ENCODE data around the gene GALR3. TPM values are rescaled to one million over a fixed set of nuclear protein-coding genes. Genes with fewer than 3 reads are reported as not detected.

The GALR3 gene
- total and polyA plus RNA-seq, 2 experiments from 2014 or later: 1.0 TPM; not detected in 1

DNA sequence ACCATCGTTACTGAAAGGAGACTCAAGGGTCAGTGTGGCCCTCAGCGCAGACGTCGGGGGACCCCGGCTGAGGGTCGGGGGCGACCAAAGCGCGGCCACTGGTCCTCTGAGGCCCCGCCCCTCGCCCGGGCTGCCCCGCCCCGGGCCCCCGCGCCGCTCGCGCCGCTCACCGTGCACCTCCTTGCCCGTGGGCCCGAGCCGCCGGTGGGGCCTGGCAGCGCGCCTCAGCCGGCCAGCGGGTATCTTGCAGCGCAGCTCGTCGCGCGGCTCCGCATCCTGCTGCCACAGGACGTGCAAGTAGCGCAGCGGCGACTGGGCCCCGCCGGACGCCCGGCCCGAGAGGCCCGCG, 20.5 kb downstream of the GALR3 start:
- H3K27ac ChIP-seq: peak overlapping the region; percentile 80
- peak overlapping the region; percentile 67 for H3K4me3 ChIP-seq
- DNase-seq (ENCODE audit: low read depth in 1 of 2, low spot score in 1 of 2): peak in 1 of 2 donors; percentile 52
- peaks cover 7% of the 10 kb centered on the region for H3K4me1 ChIP-seq (ENCODE audit: low read depth)
- H3K36me3 ChIP-seq: peaks cover 3% of the 10 kb centered on the region
- TF ChIP-seq, protein P1, sequence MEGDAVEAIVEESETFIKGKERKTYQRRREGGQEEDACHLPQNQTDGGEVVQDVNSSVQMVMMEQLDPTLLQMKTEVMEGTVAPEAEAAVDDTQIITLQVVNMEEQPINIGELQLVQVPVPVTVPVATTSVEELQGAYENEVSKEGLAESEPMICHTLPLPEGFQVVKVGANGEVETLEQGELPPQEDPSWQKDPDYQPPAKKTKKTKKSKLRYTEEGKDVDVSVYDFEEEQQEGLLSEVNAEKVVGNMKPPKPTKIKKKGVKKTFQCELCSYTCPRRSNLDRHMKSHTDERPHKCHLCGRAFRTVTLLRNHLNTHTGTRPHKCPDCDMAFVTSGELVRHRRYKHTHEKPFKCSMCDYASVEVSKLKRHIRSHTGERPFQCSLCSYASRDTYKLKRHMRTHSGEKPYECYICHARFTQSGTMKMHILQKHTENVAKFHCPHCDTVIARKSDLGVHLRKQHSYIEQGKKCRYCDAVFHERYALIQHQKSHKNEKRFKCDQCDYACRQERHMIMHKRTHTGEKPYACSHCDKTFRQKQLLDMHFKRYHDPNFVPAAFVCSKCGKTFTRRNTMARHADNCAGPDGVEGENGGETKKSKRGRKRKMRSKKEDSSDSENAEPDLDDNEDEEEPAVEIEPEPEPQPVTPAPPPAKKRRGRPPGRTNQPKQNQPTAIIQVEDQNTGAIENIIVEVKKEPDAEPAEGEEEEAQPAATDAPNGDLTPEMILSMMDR (IDR thresholded peaks at IDR 0.05; ENCODE audit: low read depth, low read length): no peak
- no peaks in the 10 kb centered on the region for H3K27me3 ChIP-seq
- no peaks in the 10 kb centered on the region for H3K9me3 ChIP-seq (ENCODE audit: low read depth)

GRCh38 chr22:37844904-37845329, 21.7 kb downstream of the GALR3 start:
- H3K27ac ChIP-seq: peak overlapping the region; percentile 83
- no peaks in the 10 kb centered on the region for H3K27me3 ChIP-seq
- H3K9me3 ChIP-seq (ENCODE audit: low read depth): no peaks in the 10 kb centered on the region
- peak overlapping the region; percentile 35 for H3K4me3 ChIP-seq
- DNase-seq (ENCODE audit: low read depth in 1 of 2, low spot score in 1 of 2): peak in 1 of 2 donors; percentile 10
- H3K36me3 ChIP-seq: no peaks in the 10 kb centered on the region
- H3K4me1 ChIP-seq (ENCODE audit: low read depth): peaks cover 7% of the 10 kb centered on the region
- TF ChIP-seq, protein P1 (IDR thresholded peaks at IDR 0.05; ENCODE audit: low read depth, low read length): no peak

- Histone ChIP-seq H3K9me3 (ENCODE audit: low read depth) (no peaks in the 10 kb centered on the region), H3K4me1 (ENCODE audit: low read depth) (peaks cover 13% of the 10 kb centered on the region), H3K4me3 (no peak overlapping the region), H3K27ac (no peak overlapping the region), H3K27me3 (no peaks in the 10 kb centered on the region), H3K36me3 (peaks cover 10% of the 10 kb centered on the region)
- TF ChIP-seq, protein P1 (IDR thresholded peaks at IDR 0.05; ENCODE audit: low read depth, low read length): no peak
- DNase-seq (ENCODE audit: low read depth in 1 of 2, low spot score in 1 of 2): no peak
Observed at GRCh38 chr22:37846433-37846832, 23.3 kb downstream of the GALR3 start.

- peak overlapping the region; percentile 70 for H3K4me3 ChIP-seq
- H3K4me1 ChIP-seq (ENCODE audit: low read depth): peaks cover 6% of the 10 kb centered on the region
- peak overlapping the region; percentile 88 for H3K27ac ChIP-seq
- no peaks in the 10 kb centered on the region for H3K9me3 ChIP-seq (ENCODE audit: low read depth)
- H3K36me3 ChIP-seq: peaks cover 29% of the 10 kb centered on the region
- TF ChIP-seq, protein P1 (IDR thresholded peaks at IDR 0.05; ENCODE audit: low read depth, low read length): no peak
- peak in 1 of 2 donors; percentile 45 for DNase-seq (ENCODE audit: low read depth in 1 of 2, low spot score in 1 of 2)
- no peaks in the 10 kb centered on the region for H3K27me3 ChIP-seq
Observed at GRCh38 chr22:37848587-37849088, 25.5 kb downstream of the GALR3 start.

GRCh38 chr22:37849089-37849751, 26.0 kb downstream of the GALR3 start, which contains the start of gene EIF3L:
Gene EIF3L (plus strand): TSS chr22:37849419. CDS start chr22:37849450, 31 bp downstream.
- H3K27ac ChIP-seq: peak within 1 kb of the TSS; percentile 88
- H3K9me3 ChIP-seq (ENCODE audit: low read depth): no peaks in the 10 kb centered on the region
- peak within 1 kb of the TSS; percentile 70 for H3K4me3 ChIP-seq
- H3K27me3 ChIP-seq: no peaks in the 10 kb centered on the region
- TF ChIP-seq, protein P1 (IDR thresholded peaks at IDR 0.05; ENCODE audit: low read depth, low read length): no peak
- H3K36me3 ChIP-seq: peaks cover 35% of the 10 kb centered on the region
- peak; percentile 89 to 93 for DNase-seq (ENCODE audit: low read depth in 1 of 2, low spot score in 1 of 2)
- peaks cover 6% of the 10 kb centered on the region for H3K4me1 ChIP-seq (ENCODE audit: low read depth)

All from cardiac muscle cell (in vitro differentiated cells and primary cell).